Measurements from ENCODE around the gene CDK5RAP3. TPM values are rescaled to one million over a fixed set of nuclear protein-coding genes. Genes with fewer than 3 reads are reported as not detected.

Gene CDK5RAP3
- total RNA-seq: 10 to 100 TPM; 43.9 to 70.2 (median 58.4) TPM

DNA sequence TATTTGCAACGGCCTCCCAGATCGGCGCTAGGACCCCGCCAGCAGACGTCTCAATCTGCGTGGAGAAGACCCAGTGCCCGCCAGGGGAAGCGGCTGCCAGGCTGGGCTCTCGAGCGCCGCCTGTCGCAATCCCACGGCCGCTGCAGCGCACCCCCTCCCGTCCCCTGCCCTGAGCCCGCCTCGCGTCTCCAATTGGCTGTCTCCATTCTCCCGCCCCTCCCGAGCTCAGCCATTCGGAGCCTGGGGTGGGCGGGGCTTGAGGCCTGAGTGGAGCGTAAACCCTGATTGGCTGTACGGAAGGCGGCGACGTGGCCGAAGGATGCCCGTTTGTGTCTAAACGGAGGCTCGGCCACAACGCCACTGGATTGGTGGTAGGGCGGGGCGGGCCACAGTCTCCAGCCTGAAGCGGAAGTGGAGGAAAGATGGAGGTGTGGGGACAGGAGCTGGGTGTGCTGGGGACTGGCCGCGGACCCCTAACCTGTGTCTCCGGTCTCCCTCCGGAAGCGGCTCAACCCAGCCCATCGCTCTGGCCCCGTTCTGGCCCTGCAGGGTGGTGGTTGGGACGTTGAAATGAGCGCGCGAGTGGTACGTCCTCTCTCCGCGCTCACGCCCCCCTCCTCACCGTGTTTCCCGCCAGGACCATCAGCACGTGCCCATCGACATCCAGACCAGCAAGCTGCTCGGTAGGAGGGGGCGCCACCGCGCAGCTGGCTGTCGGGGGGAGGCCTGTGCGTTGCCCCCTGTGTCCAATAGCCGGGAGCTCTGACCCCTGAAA lies at the start of gene CDK5RAP3:
Gene CDK5RAP3, plus strand, starts transcription at position 389 of the 775 bp plus-strand sequence. Its CDS starts 34 bp downstream, at position 423.
- H3K4me1 ChIP-seq: peaks cover 7 to 28% (median 21%) of the 10 kb centered on the region in 4 donors
- intact Hi-C loops (cut with DNase I): loop anchor here (2.0 to 10.0 kb wide), 3 partner anchors 22 to 126 kb away; partner anchors contain the start of genes SCRN2 and SP2
- TF ChIP-seq CTCF (IDR thresholded peaks at IDR 0.05) (peak; percentile 92 to 100 (median 96)), EP300 (IDR thresholded peaks at IDR 0.05) (no peak), POLR2A (IDR thresholded peaks at IDR 0.05; ENCODE audit: low read depth) (no peak), POLR2AphosphoS5 (IDR thresholded peaks at IDR 0.05) (peak; percentile 89 to 90)
- H3K9me3 ChIP-seq: no peaks in the 10 kb centered on the region
- DNase-seq (ENCODE audit: extremely low spot score): peak; percentile 100
- under 1% methylated on average over 19 of the region's 62 CpGs for WGBS
- H3K27ac ChIP-seq (replicated peaks in 1 of 4): peak within 1 kb of the TSS; percentile 80 to 89 (median 84)
- H3K36me3 ChIP-seq: peaks cover 16 to 27% (median 25%) of the 10 kb centered on the region in 4 donors
- peak within 1 kb of the TSS; percentile 71 to 95 (median 87) for H3K4me3 ChIP-seq
- H3K27me3 ChIP-seq: peaks cover 0 to 9% (median 0%) of the 10 kb centered on the region in 4 donors

GRCh38 chr17:47924785-47925677 lies 45.9 kb upstream of the CDK5RAP3 start:
- Histone ChIP-seq H3K9me3 (no peaks in the 10 kb centered on the region), H3K27ac (replicated peaks in 1 of 4) (no peak overlapping the region), H3K4me3 (no peak overlapping the region), H3K36me3 (peaks cover 45 to 80% (median 68%) of the 10 kb centered on the region in 4 donors), H3K4me1 (peaks cover 0 to 11% (median 6%) of the 10 kb centered on the region in 4 donors), H3K27me3 (no peaks in the 10 kb centered on the region)
- no peak for DNase-seq (ENCODE audit: extremely low spot score)
- TF ChIP-seq POLR2AphosphoS5 (IDR thresholded peaks at IDR 0.05) (no peak), EP300 (IDR thresholded peaks at IDR 0.05) (no peak), POLR2A (IDR thresholded peaks at IDR 0.05; ENCODE audit: low read depth) (no peak), CTCF (IDR thresholded peaks at IDR 0.05) (no peak)
- intact Hi-C loops (cut with DNase I): no loop called here
- WGBS: 84% methylated on average over 23 of the region's 23 CpGs

DNA sequence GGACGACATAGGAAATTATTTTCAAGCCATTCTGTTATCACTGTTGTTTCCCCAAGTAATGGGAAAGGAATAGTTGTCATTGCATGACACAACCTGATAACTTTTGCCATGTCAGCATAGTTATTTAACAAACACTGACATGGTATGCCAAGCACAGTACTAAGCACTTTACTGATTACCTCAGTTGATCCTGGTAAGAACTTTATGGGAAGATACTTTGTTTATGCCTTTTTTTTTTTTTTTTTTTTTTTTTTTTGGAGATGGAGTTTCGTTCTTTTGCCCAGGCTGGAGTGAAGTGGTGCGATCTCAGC lies 45.3 kb upstream of the CDK5RAP3 start:
- intact Hi-C loops (cut with DNase I): no loop called here
- H3K27ac ChIP-seq (replicated peaks in 1 of 4): no peak overlapping the region
- no peak overlapping the region for H3K4me3 ChIP-seq
- no peaks in the 10 kb centered on the region for H3K27me3 ChIP-seq
- H3K36me3 ChIP-seq: peaks cover 45 to 82% (median 74%) of the 10 kb centered on the region in 4 donors
- TF ChIP-seq POLR2AphosphoS5 (IDR thresholded peaks at IDR 0.05): no peak
- no peak for TF ChIP-seq EP300 (IDR thresholded peaks at IDR 0.05)
- TF ChIP-seq CTCF (IDR thresholded peaks at IDR 0.05): no peak
- no peak for TF ChIP-seq POLR2A (IDR thresholded peaks at IDR 0.05; ENCODE audit: low read depth)
- peaks cover 0 to 12% (median 6%) of the 10 kb centered on the region in 4 donors for H3K4me1 ChIP-seq
- no peak for DNase-seq (ENCODE audit: extremely low spot score)
- WGBS: 94% methylated on average over 3 of the region's 3 CpGs
- H3K9me3 ChIP-seq: no peaks in the 10 kb centered on the region

GRCh38 chr17:47927821-47928400 lies 43.0 kb upstream of the CDK5RAP3 start:
- no peaks in the 10 kb centered on the region for H3K27me3 ChIP-seq
- no peak for DNase-seq (ENCODE audit: extremely low spot score)
- 90% methylated on average over 17 of the region's 20 CpGs for WGBS
- no peaks in the 10 kb centered on the region for H3K9me3 ChIP-seq
- H3K36me3 ChIP-seq: peaks cover 44 to 79% (median 71%) of the 10 kb centered on the region in 4 donors
- TF ChIP-seq CTCF (IDR thresholded peaks at IDR 0.05): no peak
- TF ChIP-seq POLR2AphosphoS5 (IDR thresholded peaks at IDR 0.05): no peak
- TF ChIP-seq POLR2A (IDR thresholded peaks at IDR 0.05; ENCODE audit: low read depth): no peak
- TF ChIP-seq EP300 (IDR thresholded peaks at IDR 0.05): no peak
- intact Hi-C loops (cut with DNase I): no loop called here
- H3K27ac ChIP-seq (replicated peaks in 1 of 4): no peak overlapping the region
- peaks cover 0 to 12% (median 6%) of the 10 kb centered on the region in 4 donors for H3K4me1 ChIP-seq
- H3K4me3 ChIP-seq: no peak overlapping the region
